GM18867 (cell line): ENCODE data around the gene EEF2KMT.

Experiments used
- ATAC-seq: cut with Tn5 transposase; IDR thresholded peaks from one replicate; pipeline ENCODE4 v1.9.1; 2021; ENCODE audit warnings: mild to moderate bottlenecking, moderate library complexity; ENCODE audit not compliant: unreplicated experiment

Gene EEF2KMT

DNA sequence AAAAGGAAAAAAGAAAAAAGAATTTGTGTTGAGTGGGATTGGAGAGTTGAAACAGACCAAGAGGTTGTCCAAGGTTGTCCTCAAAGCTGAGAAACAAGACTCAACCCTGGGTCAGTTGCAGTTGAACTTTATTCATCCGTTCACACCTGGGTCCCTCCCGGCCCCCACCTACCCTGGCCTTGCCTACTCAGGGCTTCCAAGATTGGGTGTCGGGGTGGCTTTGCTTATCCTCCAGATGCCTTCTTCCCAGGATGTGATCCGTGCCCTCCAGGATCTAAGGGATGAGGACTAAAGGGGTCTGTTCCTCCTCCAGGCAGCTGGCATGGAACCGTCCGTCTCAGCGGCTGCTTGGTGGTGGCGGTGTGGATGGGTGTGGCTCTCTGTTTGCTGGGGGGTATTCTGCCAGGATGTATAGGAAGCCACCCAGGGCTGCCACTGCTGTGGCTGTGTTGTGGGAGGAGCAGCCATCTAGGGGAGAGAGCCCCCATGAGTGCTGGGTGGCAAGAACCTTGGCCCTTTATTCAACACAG is 53.5 kb downstream of the EEF2KMT start:
- no peak for ATAC-seq

- no peak for ATAC-seq
Observed at GRCh38 chr16:5042574-5043171, 54.9 kb downstream of the EEF2KMT start.

DNA sequence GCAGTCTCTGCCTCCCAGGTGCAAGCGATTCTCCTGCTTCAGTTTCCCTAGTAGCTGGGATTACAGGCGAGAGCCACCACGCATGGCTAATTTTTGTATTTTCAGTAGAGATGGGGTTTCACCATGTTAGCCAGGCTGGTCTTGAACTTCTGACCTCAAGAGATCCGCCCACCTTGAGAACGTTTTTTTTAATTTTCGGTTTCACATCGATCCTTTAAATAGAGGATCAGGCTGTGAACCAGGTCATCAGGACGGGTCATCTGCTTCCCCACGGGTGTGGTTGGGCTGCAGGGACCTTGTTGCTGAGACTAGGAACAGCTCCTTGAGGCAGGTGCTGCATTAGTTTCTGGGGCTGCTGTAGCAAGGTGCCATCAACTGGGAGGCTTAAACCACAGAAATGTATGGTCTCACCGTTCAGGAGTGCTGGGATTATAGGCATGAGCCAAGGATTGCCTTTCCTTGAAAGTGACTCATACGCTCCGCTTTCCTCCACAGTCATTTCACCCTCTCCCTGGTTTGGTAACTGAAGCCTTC is 55.9 kb downstream of the EEF2KMT start:
- ATAC-seq = peak; percentile 62

GRCh38 chr16:5040451-5040850 is 57.1 kb downstream of the EEF2KMT start:
- no peak for ATAC-seq

DNA sequence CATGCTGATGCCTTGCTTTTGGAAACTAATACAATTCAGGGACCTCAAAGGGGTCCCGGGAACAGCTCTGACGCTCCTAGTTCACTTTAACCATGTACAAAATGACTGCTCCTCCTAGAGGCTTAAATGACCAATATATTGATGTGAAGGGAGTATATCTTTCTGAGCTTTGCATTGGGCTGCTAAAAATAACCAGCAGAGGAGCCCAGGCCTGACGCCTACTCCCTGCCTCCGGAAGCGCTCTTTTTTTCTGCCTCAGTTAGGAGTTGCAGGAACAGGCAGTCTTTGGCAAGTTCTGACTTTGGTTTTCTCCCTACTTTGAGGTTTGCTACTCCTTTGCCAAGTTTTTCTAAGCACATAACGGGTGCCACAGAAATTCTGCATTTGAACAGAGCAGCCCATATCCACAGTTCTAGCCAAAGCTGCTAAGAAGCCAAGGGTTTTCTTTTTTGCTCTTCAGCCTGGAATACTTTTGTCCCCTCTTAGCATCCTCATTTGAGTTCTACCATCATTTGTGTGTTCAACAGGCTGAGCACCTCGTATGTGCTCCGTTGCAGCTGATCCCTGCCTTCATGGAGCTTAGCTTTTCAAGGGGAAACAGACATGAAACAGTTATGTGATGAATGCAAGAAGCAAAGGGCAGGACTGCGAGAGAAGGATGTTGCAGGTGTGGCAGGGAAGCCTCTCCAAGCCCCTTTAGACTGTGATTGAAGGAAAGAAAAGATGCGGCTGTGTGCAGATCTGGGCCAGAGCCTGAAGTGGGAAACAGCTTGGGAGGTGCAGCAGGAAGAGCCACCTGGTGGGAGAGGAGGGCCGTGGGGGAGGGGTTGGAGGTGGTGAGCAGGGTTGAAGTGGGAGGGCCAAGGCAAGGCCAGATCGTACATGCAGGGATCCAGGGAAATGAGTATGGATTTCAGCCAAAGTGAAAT is 61.1 kb downstream of the EEF2KMT start:
- no peak for ATAC-seq

GRCh38 chr16:5035909-5036227 is 61.7 kb downstream of the EEF2KMT start:
- ATAC-seq = no peak
